Germinal center (tissue), 1 donor: Measurements from ENCODE around the gene ATE1.
"Not testable (repeated sequence)": the region's sequence is repeated elsewhere in the genome, so short reads cannot be mapped to it uniquely, and the experiment has no call there.

Experiments
- DNase-seq: peaks from one replicate; pipeline ENCODE4 v3.0.0; 2012; ENCODE audit warnings: mixed read lengths, low spot score

Gene ATE1

DNA sequence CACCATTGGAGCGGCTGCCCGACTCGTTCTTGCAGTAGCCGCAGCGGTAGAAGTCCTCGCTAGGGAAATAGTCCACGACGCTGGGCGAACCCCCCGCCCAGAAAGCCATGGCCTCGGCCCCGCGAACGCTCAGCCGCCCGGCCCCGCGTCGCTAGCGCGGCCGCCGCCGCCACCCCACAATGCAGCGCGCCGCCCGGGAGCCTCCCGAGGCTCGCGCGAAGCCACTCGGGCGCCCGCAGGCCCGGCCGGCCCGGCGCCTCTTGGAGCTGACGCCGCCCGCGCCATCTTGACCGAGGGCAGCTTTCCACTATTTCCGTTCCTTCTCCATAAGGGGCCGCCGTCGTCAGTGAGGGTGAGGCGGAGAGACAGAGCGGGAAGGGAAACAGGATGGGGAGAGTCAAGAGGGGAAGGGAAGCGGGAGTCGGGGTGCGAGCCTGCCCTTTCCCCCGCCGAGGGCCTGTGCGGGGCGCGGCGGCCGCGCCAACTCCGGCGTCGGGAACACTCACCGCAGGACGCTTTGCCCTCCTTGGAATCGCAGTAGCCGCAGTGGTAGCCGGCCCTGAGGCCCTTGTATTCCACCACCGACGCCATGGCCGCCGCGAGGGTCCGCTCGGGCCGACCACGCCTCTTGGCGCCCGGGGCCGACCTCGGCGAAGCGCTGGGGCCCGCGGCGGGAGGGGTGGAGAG lies at the start of gene ATE1:
Gene ATE1 (minus strand): TSS at position 191 of the 687 bp plus-strand sequence. CDS start 82 bp downstream, at position 109.
- peak; percentile 88 for DNase-seq

GRCh38 chr10:121976607-121977006 lies 48.8 kb upstream of the ATE1 start:
- DNase-seq: no peak

DNA sequence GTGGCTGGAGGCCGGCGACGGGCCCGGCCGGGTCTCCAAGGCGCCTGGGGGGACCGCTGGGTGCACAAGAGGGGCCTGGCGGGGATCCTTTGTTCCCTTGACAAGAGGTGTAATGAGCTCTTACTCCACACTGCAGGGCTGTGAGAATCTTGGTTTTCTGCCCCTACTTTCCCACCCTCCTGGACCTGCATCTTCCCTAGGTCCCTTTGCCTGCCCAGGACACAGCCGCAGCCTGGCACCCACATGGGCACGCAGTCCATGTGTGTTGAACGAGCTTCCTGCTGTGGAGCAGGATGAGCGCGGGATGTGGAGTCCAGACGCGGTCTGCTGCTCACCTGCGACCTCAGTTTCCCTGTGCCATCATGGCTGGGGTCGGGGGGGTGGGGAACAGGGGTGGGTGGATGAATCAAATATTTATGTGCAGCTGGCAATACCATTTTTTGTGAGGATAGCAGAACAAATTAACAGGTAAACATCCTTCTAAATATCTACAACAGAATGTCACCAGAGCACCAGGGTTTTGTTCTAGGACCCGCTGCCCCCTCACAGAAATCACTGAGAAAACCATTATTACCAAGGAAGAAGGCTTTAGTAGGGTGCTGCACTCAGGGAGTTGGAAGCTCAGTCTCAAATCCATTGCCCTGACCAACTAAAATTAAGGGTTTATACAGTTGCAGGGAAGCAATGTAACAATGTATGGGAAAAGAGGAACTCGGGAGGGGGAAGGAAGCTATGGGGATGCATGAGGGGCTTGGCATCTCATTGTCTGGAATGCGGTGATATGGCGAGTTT lies 47.7 kb upstream of the ATE1 start:
- no peak for DNase-seq

- peak; percentile 87 for DNase-seq
These were observed 46.9 kb upstream of the ATE1 start, which contains the start of gene NSMCE4A for GRCh38 chr10:121974535-121975294. Gene NSMCE4A (minus strand): TSS chr10:121975217. CDS start chr10:121975165, 52 bp downstream.

DNA sequence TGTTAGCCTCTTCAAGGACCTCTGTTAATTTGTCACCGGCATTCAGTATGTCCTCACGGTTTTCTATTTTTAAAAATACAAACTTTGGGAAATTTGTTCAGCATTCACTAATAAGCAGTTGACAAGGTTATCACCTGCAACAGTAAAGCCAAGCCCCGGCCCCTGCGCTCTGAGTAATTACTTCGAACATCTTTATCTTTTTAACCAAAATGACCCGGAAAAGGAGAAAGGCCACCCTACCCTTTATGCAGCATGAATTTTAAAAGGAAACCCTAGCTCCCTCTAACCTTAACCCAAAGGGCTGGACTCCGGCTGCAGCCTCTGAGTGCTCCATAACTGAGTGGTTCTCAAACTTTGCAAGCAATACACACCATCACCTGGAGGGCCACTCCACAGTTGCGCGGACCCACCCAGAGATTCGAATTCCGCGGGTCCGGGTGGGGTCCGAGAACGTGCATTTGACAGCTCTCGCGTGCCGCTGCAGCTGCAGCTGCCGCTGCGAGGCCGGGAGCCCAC lies 46.2 kb upstream of the ATE1 start:
- peak; percentile 53 for DNase-seq

DNA sequence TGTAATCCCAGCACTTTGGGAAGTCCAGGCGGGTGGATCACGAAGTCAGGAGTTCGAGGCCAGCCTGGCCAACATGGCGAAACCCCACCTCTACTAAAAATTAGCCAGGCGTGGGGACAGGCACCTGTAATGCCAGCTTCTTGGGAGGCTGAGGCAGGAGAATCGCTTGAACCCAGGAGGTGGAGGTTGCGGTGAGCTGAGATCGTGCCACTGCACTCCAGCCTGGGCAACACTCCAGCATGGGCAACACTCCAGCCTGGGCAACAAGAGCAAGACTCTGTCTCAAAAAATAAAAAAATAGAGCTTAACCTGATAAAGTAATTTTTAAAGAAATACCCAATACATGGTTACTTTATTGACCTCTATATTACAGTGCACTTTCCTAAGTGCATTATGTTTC lies 41.3 kb upstream of the ATE1 start:
- DNase-seq: not testable (repeated sequence)

DNA sequence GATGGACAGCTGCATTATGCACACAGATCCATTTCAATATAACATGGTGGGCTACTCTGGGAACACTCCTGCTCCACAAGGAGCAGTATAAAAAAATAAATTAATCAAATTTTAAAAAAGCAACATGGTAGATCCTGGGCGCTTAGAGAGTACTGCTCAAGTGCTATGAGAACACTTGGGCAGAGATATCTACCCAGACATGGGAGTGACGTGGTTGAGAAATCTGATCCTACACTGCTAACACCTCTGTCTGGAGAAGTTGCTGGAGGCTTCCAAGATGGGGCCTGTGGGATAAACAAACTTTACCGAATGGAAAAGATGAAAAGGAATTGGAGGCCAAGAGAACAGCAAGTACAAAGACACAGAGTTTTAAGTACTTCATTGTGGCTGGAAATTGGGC lies 38.2 kb upstream of the ATE1 start:
- no peak for DNase-seq

DNA sequence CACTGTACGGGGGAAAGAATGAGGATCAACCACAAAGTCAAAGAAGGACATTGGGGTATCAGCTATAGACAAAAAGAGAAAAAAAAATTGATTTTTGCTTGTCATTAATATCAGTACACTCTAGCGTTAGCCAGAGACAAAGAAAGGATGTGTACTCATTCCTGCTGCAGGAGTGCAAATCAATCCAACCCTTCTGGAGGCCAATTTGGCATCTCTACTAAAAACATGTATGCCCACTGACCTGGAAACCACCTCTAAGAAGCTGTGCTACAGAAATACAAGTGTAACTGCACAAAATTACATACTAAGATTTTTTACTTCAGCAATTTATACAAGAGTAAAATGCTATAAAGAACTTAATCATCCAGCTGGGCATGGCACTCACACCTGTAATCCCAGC lies 33.6 kb upstream of the ATE1 start:
- DNase-seq: no peak

DNA sequence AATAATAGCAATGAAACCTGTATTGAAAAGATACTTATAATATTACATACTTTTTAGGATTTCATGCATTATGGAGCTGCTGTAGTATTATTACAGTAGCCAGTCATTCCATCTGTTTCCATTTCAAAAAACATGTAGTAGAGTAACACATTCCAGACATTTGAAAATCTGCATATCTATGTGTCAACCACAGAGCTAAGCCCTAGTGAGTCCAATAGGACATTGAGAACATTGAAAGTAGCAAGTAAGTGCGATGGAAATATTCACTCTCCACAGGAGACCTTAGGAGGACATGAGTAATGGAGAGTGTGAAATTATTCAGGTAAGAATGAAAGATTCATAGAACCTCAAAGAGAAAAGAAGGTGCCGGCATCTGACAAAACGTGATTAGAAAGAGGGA lies 31.8 kb upstream of the ATE1 start:
- no peak for DNase-seq

GRCh38 chr10:121956111-121957061 lies 28.6 kb upstream of the ATE1 start:
- no peak for DNase-seq

- DNase-seq: no peak
These were observed 24.4 kb upstream of the ATE1 start for GRCh38 chr10:121952226-121952625.

DNA sequence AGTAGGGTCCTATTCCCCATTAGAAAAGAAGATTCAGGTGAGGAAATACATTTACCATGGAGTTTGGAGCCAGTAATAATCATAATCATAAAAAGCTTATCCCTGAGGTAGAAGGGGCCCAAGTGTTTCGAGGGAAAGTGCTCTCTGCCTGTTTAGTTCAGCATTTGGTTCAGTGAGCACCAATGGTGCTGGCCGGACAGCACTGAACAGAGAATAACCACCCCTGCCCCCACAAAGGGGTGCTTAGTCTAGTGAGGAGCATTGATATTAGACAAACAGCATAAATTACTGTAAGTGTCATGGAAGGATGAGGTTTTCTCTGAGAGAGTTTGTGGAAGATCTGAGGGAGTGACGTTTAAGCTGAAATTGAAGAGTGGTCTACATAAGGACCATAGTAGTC lies 21.6 kb upstream of the ATE1 start:
- no peak for DNase-seq

- DNase-seq: no peak
These were observed 21.2 kb upstream of the ATE1 start for GRCh38 chr10:121949049-121949448.

DNA sequence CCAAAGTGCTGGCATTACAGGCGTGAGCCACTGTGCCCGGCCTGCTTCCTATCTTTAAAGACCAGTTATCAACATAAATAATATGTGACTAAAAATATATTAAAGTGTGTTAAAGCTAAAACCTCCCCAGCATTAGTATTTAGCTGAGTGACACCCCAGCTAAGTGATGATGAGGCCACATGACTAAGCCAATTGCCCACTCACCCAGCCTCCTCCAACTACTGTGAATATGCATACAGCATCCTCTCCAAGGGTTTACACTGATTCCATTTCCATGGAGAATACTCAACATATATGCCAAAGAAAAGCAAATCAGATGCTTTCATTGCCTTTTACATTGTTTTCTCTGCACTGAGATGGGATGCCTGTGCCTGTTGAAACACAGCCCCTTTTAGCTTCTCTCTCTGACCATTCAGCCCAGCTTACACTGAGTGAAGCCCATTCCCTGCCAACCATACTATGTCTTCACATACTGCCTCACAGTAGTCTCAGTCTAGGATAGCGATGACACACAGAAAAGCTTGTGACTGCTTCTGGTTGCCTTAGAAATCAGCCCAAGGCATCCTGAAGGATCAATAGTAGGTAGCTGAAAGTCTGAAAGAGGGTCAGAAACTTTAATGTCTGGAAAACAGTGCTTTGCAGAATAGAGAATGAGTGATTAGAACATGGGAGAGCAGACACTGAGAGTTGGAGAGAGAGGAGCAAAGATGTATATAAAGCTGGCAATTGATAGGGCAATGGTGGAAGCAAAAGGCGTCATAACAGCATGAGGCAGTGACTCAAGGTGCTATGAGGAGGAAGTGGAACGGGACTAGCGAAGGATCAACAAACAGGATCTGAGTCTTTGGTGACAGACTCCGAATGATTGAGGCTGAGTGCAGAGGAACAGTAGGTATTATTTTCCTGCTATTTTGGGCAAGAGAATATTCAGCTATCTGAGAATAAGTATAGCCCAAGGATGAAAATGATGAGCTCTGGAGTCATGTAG lies 19.8 kb upstream of the ATE1 start:
- no peak for DNase-seq

DNA sequence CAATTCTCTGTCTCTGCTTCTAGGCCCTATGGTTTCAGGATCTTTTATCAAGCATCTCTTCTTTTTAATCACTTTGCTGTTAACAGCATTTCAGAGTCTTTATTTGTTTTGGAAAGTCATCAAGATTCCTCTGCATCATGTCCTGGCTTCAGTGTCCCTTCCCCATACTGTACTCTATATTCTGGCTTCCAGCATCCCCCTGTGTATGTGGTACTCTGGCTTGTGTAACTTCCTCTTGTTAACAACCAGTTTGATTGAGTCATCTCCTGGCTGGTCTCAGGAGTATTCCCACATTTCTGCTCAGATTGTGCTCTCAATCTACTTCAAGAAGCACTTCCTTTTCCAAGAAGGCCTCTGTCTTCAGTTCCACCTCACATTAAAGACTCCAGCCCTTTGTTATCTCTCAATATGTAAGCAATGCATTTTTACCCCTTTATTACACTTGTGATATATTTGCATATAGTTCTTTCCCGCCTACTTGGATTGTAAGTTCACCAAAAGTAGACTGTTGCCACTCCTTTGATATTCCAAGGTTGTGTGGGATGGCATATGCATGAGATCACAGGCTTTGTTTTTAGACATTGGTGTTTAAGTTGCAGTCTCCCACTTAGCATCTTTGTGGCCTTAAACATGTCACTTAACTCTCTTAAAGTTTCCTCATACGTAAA lies 15.1 kb upstream of the ATE1 start:
- no peak for DNase-seq

GRCh38 chr10:121941532-121941931 lies 13.7 kb upstream of the ATE1 start:
- no peak for DNase-seq

DNA sequence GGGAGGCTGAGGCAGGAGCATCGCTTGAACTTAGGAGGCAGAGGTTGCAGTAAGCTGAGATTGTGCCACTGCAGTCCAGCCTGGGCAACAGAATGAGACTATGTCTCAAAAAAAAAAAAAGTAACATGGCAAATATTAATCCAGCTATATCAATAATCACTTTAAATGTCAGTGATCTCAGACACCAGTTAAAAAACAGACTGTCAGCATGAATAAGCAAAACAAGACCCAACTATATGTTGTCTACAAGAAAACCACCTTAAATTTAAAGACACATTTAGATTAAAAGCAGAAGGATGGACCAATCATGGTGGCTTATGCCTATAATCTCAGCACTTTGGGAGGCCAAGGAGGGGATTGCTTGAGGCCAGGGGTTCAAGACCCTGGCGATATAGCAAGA lies 8.5 kb upstream of the ATE1 start:
- DNase-seq: no peak

DNA sequence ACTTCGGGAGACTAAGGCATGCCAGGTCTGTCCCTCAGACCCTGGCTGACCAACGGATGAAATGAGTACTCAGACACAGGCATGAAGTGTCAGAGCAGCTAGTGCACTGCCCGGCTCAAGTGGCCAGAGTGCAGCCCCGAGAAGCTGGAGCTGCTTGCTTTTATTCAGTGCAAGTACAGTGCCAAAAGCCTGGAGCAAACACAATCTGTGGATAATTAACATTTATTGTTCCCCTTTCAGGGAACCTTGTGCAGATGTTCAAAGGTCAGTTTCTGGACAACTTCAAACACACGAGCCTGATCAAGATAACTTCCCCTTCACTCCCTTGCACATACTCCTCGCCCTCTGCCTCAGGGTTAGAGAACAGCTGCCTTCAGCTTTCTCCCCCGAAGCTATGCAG lies 7.9 kb upstream of the ATE1 start:
- no peak for DNase-seq

- DNase-seq: not testable (repeated sequence)
These were observed 2.6 kb upstream of the ATE1 start for GRCh38 chr10:121930268-121931085.
